Trophoblast cell (in vitro differentiated cells and primary cell): ENCODE data around the gene UHRF1.

Experiments used
- DNase-seq, 2 donors: peaks; one replicate each; pipeline ENCODE4 v3.0.0-alpha.2; 2016
- H2AFZ ChIP-seq: 2 replicates; pipeline ENCODE4 v1.6.1; 2013; ENCODE audit warnings: low read length, moderate library complexity, mild to moderate bottlenecking; ENCODE audit not compliant: insufficient read depth, poor library complexity
- H2AK5ac ChIP-seq: 2 replicates; pipeline ENCODE4 v1.6.1; 2013; ENCODE audit warnings: mild to moderate bottlenecking, low read length
- H2BK120ac ChIP-seq: 2 replicates; pipeline ENCODE4 v1.6.1; 2013; ENCODE audit warnings: low read length, mild to moderate bottlenecking, moderate library complexity; ENCODE audit not compliant: insufficient read depth, poor library complexity
- H2BK12ac ChIP-seq: 2 replicates; pipeline ENCODE4 v1.6.1; 2013; ENCODE audit warnings: mild to moderate bottlenecking, low read length, moderate library complexity
- H2BK5ac ChIP-seq: 2 replicates; pipeline ENCODE4 v1.6.1; 2013; ENCODE audit warnings: low read length, low read depth, moderate library complexity, mild to moderate bottlenecking; ENCODE audit not compliant: poor library complexity
- H3K14ac ChIP-seq: 2 replicates; pipeline ENCODE4 v1.6.1; 2013; ENCODE audit warnings: mild to moderate bottlenecking, low read length
- H3K18ac ChIP-seq: 2 replicates; pipeline ENCODE4 v1.6.1; 2013; ENCODE audit warnings: mild to moderate bottlenecking, low read length
- H3K23ac ChIP-seq: 2 replicates; pipeline ENCODE4 v1.6.1; 2013; ENCODE audit warnings: low read length
- H3K27ac ChIP-seq: 2 replicates; pipeline ENCODE4 v1.5.1; 2013; ENCODE audit warnings: low read depth, mild to moderate bottlenecking, inconsistent platforms, low read length, moderate library complexity
- H3K27me3 ChIP-seq: 2 replicates; pipeline ENCODE4 v1.6.1; 2013; ENCODE audit warnings: inconsistent platforms, mild to moderate bottlenecking, low read length, moderate library complexity; ENCODE audit not compliant: insufficient read depth
- H3K36me3 ChIP-seq, 2 experiments: 1 replicate in 1 of 2; 2 replicates in 1 of 2; pipeline ENCODE4 v1.6.1; 2013; ENCODE audit warnings: low read length in 2 of 2, mild to moderate bottlenecking in 2 of 2, moderate library complexity in 1 of 2; ENCODE audit not compliant: insufficient read depth in 2 of 2, control insufficient read depth in 1 of 2
- H3K4ac ChIP-seq: 2 replicates; pipeline ENCODE4 v1.6.1; 2013; ENCODE audit warnings: low read depth, mild to moderate bottlenecking, low read length, moderate library complexity
- H3K4me1 ChIP-seq, 2 experiments: 1 replicate in 1 of 2; 2 replicates in 1 of 2; pipeline ENCODE4 v1.6.1; 2013; ENCODE audit warnings: low read length in 2 of 2, mild to moderate bottlenecking in 2 of 2, moderate library complexity in 1 of 2; ENCODE audit not compliant: insufficient read depth in 2 of 2, control insufficient read depth in 1 of 2
- H3K4me2 ChIP-seq: 2 replicates; pipeline ENCODE4 v1.6.1; 2013; ENCODE audit warnings: inconsistent platforms, mild to moderate bottlenecking, low read length, moderate library complexity
- H3K4me3 ChIP-seq: 2 replicates; pipeline ENCODE4 v1.5.1; 2013; ENCODE audit warnings: mild to moderate bottlenecking, low read depth, low read length, inconsistent platforms
- H3K79me1 ChIP-seq: one replicate; pipeline ENCODE4 v1.6.1; 2013; ENCODE audit warnings: low read length
- H3K79me2 ChIP-seq: 2 replicates; pipeline ENCODE4 v1.6.1; 2013; ENCODE audit warnings: low read length, mild to moderate bottlenecking; ENCODE audit not compliant: control insufficient read depth, insufficient read depth, poor library complexity
- H3K9ac ChIP-seq: 2 replicates; pipeline ENCODE4 v1.6.1; 2013; ENCODE audit warnings: mild to moderate bottlenecking, low read length
- H3K9me3 ChIP-seq: 2 replicates; pipeline ENCODE4 v1.6.1; 2013; ENCODE audit warnings: low read depth, mild to moderate bottlenecking, control low read depth, inconsistent platforms, low read length; ENCODE audit not compliant: insufficient read depth
- H4K12ac ChIP-seq: 2 replicates; pipeline ENCODE4 v1.6.1; 2013; ENCODE audit warnings: low read depth, mild to moderate bottlenecking, low read length, moderate library complexity
- H4K8ac ChIP-seq: 2 replicates; pipeline ENCODE4 v1.6.1; 2013; ENCODE audit warnings: low read depth, mild to moderate bottlenecking, low read length, moderate library complexity
- H4K91ac ChIP-seq: one replicate; pipeline ENCODE4 v1.6.1; 2013; ENCODE audit warnings: low read depth, mild to moderate bottlenecking, low read length, moderate library complexity
- WGBS: extraction: QIAGEN DNeasy Blood & Tissue Kit; methylation state at CpG from one replicate; pipeline ENCODE4 v1.1.7; 2013; ENCODE audit warnings: missing lambda C conversion rate; ENCODE audit not compliant: insufficient read length, insufficient coverage; ENCODE audit errors: extremely low coverage; 5-methylcytosine and 5-hydroxymethylcytosine counted together

Gene UHRF1

DNA sequence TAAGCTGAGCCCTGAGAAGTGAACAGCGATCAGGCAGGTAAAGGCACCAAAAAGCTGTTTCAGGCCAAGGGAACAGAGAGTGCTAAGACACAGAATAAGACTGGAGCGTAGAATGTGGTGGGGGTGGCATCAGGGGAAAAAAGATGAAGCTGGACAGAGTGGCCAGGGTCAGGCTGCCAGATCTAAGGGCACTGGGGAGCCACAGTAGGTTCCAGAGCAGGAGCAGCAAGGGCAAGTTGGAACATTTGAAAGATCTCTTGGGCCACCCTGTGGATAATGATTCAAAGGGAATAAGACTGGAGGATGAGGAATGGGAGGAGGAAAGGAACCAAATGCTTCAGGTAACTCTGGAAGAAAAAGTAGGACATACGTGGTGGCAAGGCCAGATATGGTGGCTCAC, 35.4 kb upstream of the UHRF1 start:
- Histone ChIP-seq H3K9me3 (no peaks in the 10 kb centered on the region), H2AFZ (no peak overlapping the region), H2BK12ac (no peak overlapping the region), H3K27ac (no peak overlapping the region), H3K79me2 (no peaks in the 10 kb centered on the region), H4K12ac (no peak overlapping the region), H3K4ac (no peak overlapping the region), H3K36me3 (no peaks in the 10 kb centered on the region), H2BK120ac (no peak overlapping the region), H3K4me3 (no peak overlapping the region), H3K14ac (no peak overlapping the region), H4K91ac (no peak overlapping the region), H2AK5ac (no peak overlapping the region), H3K4me2 (no peak overlapping the region), H3K27me3 (no peaks in the 10 kb centered on the region), H3K9ac (no peak overlapping the region), H3K79me1 (peaks cover 9% of the 10 kb centered on the region), H4K8ac (no peak overlapping the region), H3K18ac (no peak overlapping the region), H3K23ac (no peak overlapping the region), H2BK5ac (no peak overlapping the region), H3K4me1 (peaks cover 16 to 19% of the 10 kb centered on the region in 2 experiments)
- DNase-seq: no peak
- WGBS: no CpG with 5 or more reads among the region's 3 CpGs

DNA sequence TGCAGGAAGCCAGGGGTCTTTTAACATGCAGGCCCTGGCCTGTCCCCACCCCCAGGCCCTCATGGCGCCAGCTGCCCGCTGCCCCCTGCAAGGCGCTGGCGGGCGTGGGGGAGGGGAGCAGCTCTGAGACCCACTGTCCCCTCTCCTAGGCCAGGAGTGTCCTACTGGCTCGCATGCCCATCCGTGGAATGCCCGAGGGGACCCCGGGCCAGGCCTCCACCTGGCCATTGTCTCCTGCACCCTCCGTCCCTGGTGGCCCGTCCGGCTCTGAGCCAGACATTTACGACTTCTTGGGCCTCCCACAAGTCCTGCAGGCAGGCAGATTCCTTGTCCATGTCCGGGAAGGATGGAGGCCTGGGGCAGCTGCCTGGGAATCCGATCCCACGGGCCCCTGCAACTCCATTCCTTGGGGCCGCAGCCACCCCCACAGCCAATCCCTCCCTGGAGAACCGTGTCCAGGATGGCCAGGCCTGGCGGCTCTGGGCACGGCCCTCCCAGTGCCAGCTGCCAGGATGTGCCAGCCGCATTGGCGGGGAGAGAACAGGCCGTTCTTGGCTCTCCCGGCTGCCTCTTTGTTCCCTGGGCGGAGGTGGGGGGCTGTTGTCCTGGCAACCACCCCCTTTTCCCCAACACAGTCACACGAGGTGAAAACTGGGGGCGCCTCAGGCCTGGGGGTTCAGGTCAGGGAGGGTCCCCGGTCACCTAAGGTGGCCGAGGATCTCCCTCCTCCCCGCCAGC, 31.4 kb upstream of the UHRF1 start:
- no peaks in the 10 kb centered on the region for H3K79me2 ChIP-seq
- H3K27ac ChIP-seq: no peak overlapping the region
- H3K14ac ChIP-seq: peak overlapping the region; percentile 64
- H3K4me3 ChIP-seq: peak overlapping the region; percentile 4
- no peak overlapping the region for H3K4ac ChIP-seq
- peak overlapping the region; percentile 70 for H2BK12ac ChIP-seq
- DNase-seq: no peak
- peak overlapping the region; percentile 87 for H4K8ac ChIP-seq
- H3K9ac ChIP-seq: no peak overlapping the region
- peak overlapping the region; percentile 28 for H2AK5ac ChIP-seq
- no CpG with 5 or more reads among the region's 30 CpGs for WGBS
- no peaks in the 10 kb centered on the region for H3K36me3 ChIP-seq
- no peak overlapping the region for H3K23ac ChIP-seq
- peak overlapping the region; percentile 24 for H2AFZ ChIP-seq
- peak overlapping the region; percentile 36 for H3K4me2 ChIP-seq
- no peaks in the 10 kb centered on the region for H3K27me3 ChIP-seq
- H3K4me1 ChIP-seq: peaks cover 9 to 12% of the 10 kb centered on the region in 2 experiments
- H4K12ac ChIP-seq: peak overlapping the region; percentile 58
- peak overlapping the region; percentile 74 for H3K18ac ChIP-seq
- peak overlapping the region; percentile 71 for H2BK120ac ChIP-seq
- H2BK5ac ChIP-seq: peak overlapping the region; percentile 58
- peaks cover 9% of the 10 kb centered on the region for H3K79me1 ChIP-seq
- H3K9me3 ChIP-seq: no peaks in the 10 kb centered on the region
- H4K91ac ChIP-seq: peak overlapping the region; percentile 33

DNA sequence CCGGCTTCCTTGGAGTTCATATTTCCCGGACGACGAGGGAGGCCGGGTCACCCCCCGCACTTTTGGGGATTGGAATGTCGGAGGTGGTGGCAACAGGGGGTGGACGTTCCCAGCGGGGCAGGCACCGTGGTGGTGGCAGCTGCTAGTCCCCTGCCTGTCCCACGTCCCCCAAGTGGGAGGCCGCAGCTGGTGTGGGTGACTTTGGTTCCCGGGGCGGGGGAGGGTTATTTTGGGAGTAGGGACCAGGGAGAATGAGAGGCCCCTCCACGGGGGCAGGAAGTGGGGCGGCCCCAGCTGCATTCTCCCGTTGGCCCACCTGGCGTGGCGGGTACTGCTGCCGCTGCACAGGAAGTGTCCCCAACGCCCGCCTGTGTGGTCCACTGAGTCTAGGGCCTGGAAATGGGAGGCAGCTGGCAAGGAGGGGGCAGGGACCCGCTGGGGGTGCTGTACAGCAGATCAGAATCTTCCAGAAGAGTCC, 30.8 kb upstream of the UHRF1 start:
- no peak overlapping the region for H3K4me2 ChIP-seq
- H3K9ac ChIP-seq: no peak overlapping the region
- no peaks in the 10 kb centered on the region for H3K36me3 ChIP-seq
- peak overlapping the region; percentile 71 for H2BK120ac ChIP-seq
- DNase-seq: no peak
- H3K79me2 ChIP-seq: no peaks in the 10 kb centered on the region
- H3K18ac ChIP-seq: no peak overlapping the region
- H2AK5ac ChIP-seq: peak overlapping the region; percentile 28
- peak overlapping the region; percentile 33 for H4K91ac ChIP-seq
- H3K79me1 ChIP-seq: peaks cover 9% of the 10 kb centered on the region
- H3K4me3 ChIP-seq: no peak overlapping the region
- WGBS: no CpG with 5 or more reads among the region's 23 CpGs
- H4K12ac ChIP-seq: no peak overlapping the region
- peaks cover 9 to 12% of the 10 kb centered on the region in 2 experiments for H3K4me1 ChIP-seq
- H3K9me3 ChIP-seq: no peaks in the 10 kb centered on the region
- H2AFZ ChIP-seq: no peak overlapping the region
- no peak overlapping the region for H3K27ac ChIP-seq
- H2BK5ac ChIP-seq: peak overlapping the region; percentile 58
- H3K23ac ChIP-seq: no peak overlapping the region
- H3K14ac ChIP-seq: peak overlapping the region; percentile 29
- no peak overlapping the region for H3K4ac ChIP-seq
- no peaks in the 10 kb centered on the region for H3K27me3 ChIP-seq
- peak overlapping the region; percentile 87 for H4K8ac ChIP-seq
- H2BK12ac ChIP-seq: peak overlapping the region; percentile 55

DNA sequence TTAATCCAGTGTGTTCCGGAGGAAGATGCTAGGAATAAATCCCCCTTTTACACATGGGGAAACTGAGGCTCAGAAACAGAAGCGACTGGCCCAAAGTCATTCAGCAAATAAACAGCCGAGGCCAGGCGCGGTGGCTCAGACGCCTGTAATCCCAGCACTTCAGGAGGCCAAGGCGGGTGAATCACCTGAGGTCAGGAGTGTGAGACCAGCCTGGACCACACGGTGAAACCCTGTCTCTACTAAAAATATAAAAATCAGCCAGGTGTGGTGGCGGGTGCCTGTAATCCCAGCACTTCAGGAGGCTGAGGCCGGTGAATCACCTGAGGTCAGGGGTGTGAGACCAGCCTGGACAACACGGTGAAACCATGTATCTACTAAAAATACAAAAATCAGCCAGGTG, 30.3 kb upstream of the UHRF1 start:
- peaks cover 9 to 12% of the 10 kb centered on the region in 2 experiments for H3K4me1 ChIP-seq
- H3K9ac ChIP-seq: no peak overlapping the region
- H3K23ac ChIP-seq: no peak overlapping the region
- no peaks in the 10 kb centered on the region for H3K36me3 ChIP-seq
- H4K91ac ChIP-seq: peak overlapping the region; percentile 11
- no peak overlapping the region for H4K12ac ChIP-seq
- no peak overlapping the region for H3K18ac ChIP-seq
- H3K14ac ChIP-seq: no peak overlapping the region
- no peak overlapping the region for H4K8ac ChIP-seq
- DNase-seq: peak in 1 of 2 donors; percentile 8
- H2BK12ac ChIP-seq: no peak overlapping the region
- no CpG with 5 or more reads among the region's 11 CpGs for WGBS
- no peak overlapping the region for H3K4me2 ChIP-seq
- H3K4me3 ChIP-seq: no peak overlapping the region
- H3K9me3 ChIP-seq: no peaks in the 10 kb centered on the region
- H2BK120ac ChIP-seq: no peak overlapping the region
- H2AFZ ChIP-seq: no peak overlapping the region
- no peak overlapping the region for H2AK5ac ChIP-seq
- H3K79me1 ChIP-seq: peaks cover 9% of the 10 kb centered on the region
- H3K27me3 ChIP-seq: no peaks in the 10 kb centered on the region
- no peak overlapping the region for H2BK5ac ChIP-seq
- H3K27ac ChIP-seq: no peak overlapping the region
- H3K79me2 ChIP-seq: no peaks in the 10 kb centered on the region
- no peak overlapping the region for H3K4ac ChIP-seq
